GM23338 (cell line): ENCODE measurements around the gene CYRIA. TPM values are rescaled to one million over a fixed set of nuclear protein-coding genes. Genes with fewer than 3 reads are reported as not detected.

Experiments
- ATAC-seq: fragments of 200-7000 bp; cut with Tn5 transposase; 3 replicates; pipeline ENCODE4 v1.9.1; 2020
- DNase-seq: peaks from one replicate; pipeline ENCODE4 v3.0.0-alpha.2; 2015; ENCODE audit warnings: low spot score
- H2AFZ ChIP-seq: fragments of 200-600 bp; sonication (generic); 2 replicates; pipeline ENCODE4 v1.8.0; 2016; ENCODE audit warnings: antibody characterized with exemption, mild to moderate bottlenecking, moderate library complexity
- H3F3A ChIP-seq: fragments of 200-600 bp; sonication (generic); replicated peaks from 2 replicates; pipeline ENCODE4 v1.8.0; 2017; ENCODE audit warnings: antibody characterized with exemption, mixed run types, low read depth
- H3K27ac ChIP-seq: fragments of 200-600 bp; sonication (generic); 2 replicates; pipeline ENCODE4 v1.6.1; 2016; ENCODE audit warnings: low read depth
- H3K27me3 ChIP-seq: fragments of 200-600 bp; sonication (generic); 2 replicates; pipeline ENCODE4 v1.8.0; 2016; ENCODE audit warnings: mild to moderate bottlenecking, mixed run types, moderate library complexity; ENCODE audit not compliant: insufficient read depth
- H3K36me3 ChIP-seq: fragments of 200-600 bp; sonication (generic); 2 replicates; pipeline ENCODE4 v1.8.0; 2016; ENCODE audit warnings: mild to moderate bottlenecking; ENCODE audit not compliant: insufficient read depth
- H3K4me1 ChIP-seq: fragments of 200-600 bp; sonication (generic); 2 replicates; pipeline ENCODE4 v1.8.0; 2016; ENCODE audit warnings: mild to moderate bottlenecking, moderate library complexity; ENCODE audit not compliant: insufficient read depth
- H3K4me2 ChIP-seq: fragments of 200-600 bp; sonication (generic); 2 replicates; pipeline ENCODE4 v1.7.1; 2017; ENCODE audit warnings: mixed run types
- H3K4me3 ChIP-seq: fragments of 200-600 bp; sonication (generic); 2 replicates; pipeline ENCODE4 v1.6.1; 2016; ENCODE audit warnings: mixed run types
- H3K79me2 ChIP-seq: fragments of 200-600 bp; sonication (generic); replicated peaks from 2 replicates; pipeline ENCODE4 v1.8.0; 2017; ENCODE audit warnings: mild to moderate bottlenecking; ENCODE audit not compliant: insufficient read depth
- H3K9me2 ChIP-seq: fragments of 200-600 bp; sonication (generic); 2 replicates; pipeline ENCODE4 v1.8.0; 2017; ENCODE audit not compliant: insufficient read depth
- H4K20me1 ChIP-seq: fragments of 200-600 bp; sonication (generic); replicated peaks from 2 replicates; pipeline ENCODE4 v1.8.0; 2017; ENCODE audit warnings: mild to moderate bottlenecking; ENCODE audit not compliant: insufficient read depth
- H3K27ac Mint-ChIP-seq: 2 replicates; pipeline ENCODE4 v1.8.0; 2020; ENCODE audit warnings: inconsistent platforms, mild to moderate bottlenecking, moderate library complexity, mixed read lengths
- H3K27me3 Mint-ChIP-seq: 3 replicates; pipeline ENCODE4 v1.8.0; 2022; ENCODE audit warnings: low read depth, mild to moderate bottlenecking, moderate library complexity, mixed read lengths, inconsistent platforms; ENCODE audit not compliant: insufficient read depth, poor library complexity
- H3K36me3 Mint-ChIP-seq: 3 replicates; pipeline ENCODE4 v1.8.0; 2021; ENCODE audit warnings: low read depth, mild to moderate bottlenecking, inconsistent platforms, moderate library complexity, mixed read lengths
- H3K4me1 Mint-ChIP-seq: 3 replicates; pipeline ENCODE4 v1.8.0; 2020; ENCODE audit warnings: mild to moderate bottlenecking, inconsistent platforms, mixed read lengths
- H3K4me3 Mint-ChIP-seq: 3 replicates; pipeline ENCODE4 v1.8.0; 2021; ENCODE audit warnings: moderate library complexity, mild to moderate bottlenecking, inconsistent platforms, mixed read lengths
- H3K9me3 Mint-ChIP-seq: 3 replicates; pipeline ENCODE4 v1.8.0; 2020; ENCODE audit warnings: moderate library complexity, mild to moderate bottlenecking, inconsistent platforms, mixed read lengths
- CREB1 ChIP-seq: fragments of 250-450 bp; sonication (Bioruptor Pico); IDR thresholded peaks from 2 replicates; pipeline ENCODE4 v1.5.0; 2020; ENCODE audit warnings: low read depth, mild to moderate bottlenecking, moderate library complexity
- CTCF ChIP-seq, 2 experiments: fragments of 200-600 bp in 1 of 2; sonication (generic) in 1 of 2; conservative IDR thresholded peaks; 2 replicates each; pipeline versions ENCODE4 v1.5.1 to v1.6.1; 2016 to 2017; ENCODE audit warnings: antibody characterized with exemption in 2 of 2, low read depth in 2 of 2, mild to moderate bottlenecking in 2 of 2, moderate library complexity in 1 of 2
- ETS1 ChIP-seq: IDR thresholded peaks from 2 replicates; pipeline ENCODE4 v1.6.1; 2016; ENCODE audit warnings: antibody characterized with exemption
- EZH2 ChIP-seq: fragments of 200-600 bp; sonication (generic); IDR thresholded peaks from one replicate; pipeline ENCODE4 v1.8.0; 2017; ENCODE audit warnings: antibody characterized with exemption, mild to moderate bottlenecking, low read depth; ENCODE audit not compliant: unreplicated experiment
- EZH2phosphoT487 ChIP-seq: fragments of 200-600 bp; sonication (generic); IDR thresholded peaks from one replicate; pipeline ENCODE4 v1.8.1; 2018; ENCODE audit warnings: antibody characterized with exemption; ENCODE audit not compliant: unreplicated experiment
- JUNB ChIP-seq: IDR thresholded peaks from one replicate; pipeline ENCODE4 v1.6.1; 2016; ENCODE audit warnings: antibody characterized with exemption; ENCODE audit not compliant: unreplicated experiment
- NANOG ChIP-seq: IDR thresholded peaks from 2 replicates; pipeline ENCODE4 v1.6.1; 2016; ENCODE audit warnings: antibody characterized with exemption, borderline replicate concordance
- POLR2AphosphoS5 ChIP-seq: IDR thresholded peaks from 2 replicates; pipeline ENCODE4 v1.6.1; 2016; ENCODE audit warnings: antibody characterized with exemption, low read depth
- REST ChIP-seq: IDR thresholded peaks from one replicate; pipeline ENCODE4 v1.6.1; 2018; ENCODE audit warnings: antibody characterized with exemption; ENCODE audit not compliant: unreplicated experiment
- ZNF114 ChIP-seq: fragments of 250-450 bp; sonication (Bioruptor Pico); IDR thresholded peaks from 2 replicates; pipeline ENCODE4 v1.5.0; 2020; ENCODE audit warnings: mild to moderate bottlenecking, moderate library complexity
- polyA plus RNA-seq: library from polyadenylated mRNA; unstranded; fragments of >200 nt; fragmentation: Nextera tagmentation; extraction: Ambion mirVana; gene quantifications from 2 replicates; pipeline ENCODE4 v1.2.1, GENCODE V29; 2016
- total RNA-seq: library from RNA; depleted of rRNA; stranded (reverse); fragments of >200 nt; shearing (Covaris generic); gene quantifications from 2 replicates; pipeline ENCODE4 v1.2.3, GENCODE V29; 2014

Gene CYRIA
- total and polyA plus RNA-seq, 2 experiments from 2014 or later = 3.0 to 5.3 TPM

- Histone ChIP-seq H3K79me2 (no peaks in the 10 kb centered on the region), H3K4me2 (no peak overlapping the region), H2AFZ (no peak overlapping the region), H3K4me1 (no peaks in the 10 kb centered on the region), H3K27me3 (no peaks in the 10 kb centered on the region), H3K9me2 (no peaks in the 10 kb centered on the region; the same call in 1 of the 2 replicates), H3K27ac (no peak overlapping the region), H3F3A (no peaks in the 10 kb centered on the region), H3K36me3 (no peaks in the 10 kb centered on the region), H4K20me1 (no peaks in the 10 kb centered on the region), H3K4me3 (no peak overlapping the region)
- ATAC-seq (no peak), DNase-seq (no peak)
- TF ChIP-seq ZNF114 (no peak), CREB1 (CRISPR knock-in tag) (no peak), ETS1 (no peak), EZH2phosphoT487 (no peak), NANOG (no peak), JUNB (no peak)
- Mint-ChIP-seq H3K27ac (no peak overlapping the region), H3K27me3 (no peaks in the 10 kb centered on the region), H3K4me1 (no peaks in the 10 kb centered on the region), H3K4me3 (no peak overlapping the region), H3K9me3 (no peaks in the 10 kb centered on the region), H3K36me3 (no peaks in the 10 kb centered on the region)
These were observed 44.1 kb upstream of the CYRIA start for GRCh38 chr2:16709769-16710168.

- no peaks in the 10 kb centered on the region for H3K36me3 ChIP-seq
- Mint-ChIP-seq H3K4me1 (no peaks in the 10 kb centered on the region), H3K27ac (no peak overlapping the region), H3K4me3 (no peak overlapping the region), H3K27me3 (no peaks in the 10 kb centered on the region), H3K36me3 (no peaks in the 10 kb centered on the region), H3K9me3 (no peaks in the 10 kb centered on the region)
- no peaks in the 10 kb centered on the region for H3K79me2 ChIP-seq
- no peaks in the 10 kb centered on the region for H4K20me1 ChIP-seq
- H3K4me2 ChIP-seq = no peak overlapping the region
- no peak overlapping the region for H3K27ac ChIP-seq
- H3K4me1 ChIP-seq = no peaks in the 10 kb centered on the region
- no peak for TF ChIP-seq CTCF (conservative IDR thresholded peaks at IDR 0.05; ENCODE audit: low read depth in 2 of 2)
- no peak for TF ChIP-seq REST
- no peak for TF ChIP-seq ZNF114
- TF ChIP-seq CREB1 (CRISPR knock-in tag) = no peak
- no peak for TF ChIP-seq ETS1
- TF ChIP-seq JUNB = no peak
- TF ChIP-seq POLR2AphosphoS5 = no peak
- no peak for TF ChIP-seq EZH2
- H3K9me2 ChIP-seq = no peaks in the 10 kb centered on the region; the same call in 1 of the 2 replicates
- H2AFZ ChIP-seq = no peak overlapping the region
- no peak for DNase-seq
- no peak overlapping the region for H3K4me3 ChIP-seq
- H3K27me3 ChIP-seq = no peaks in the 10 kb centered on the region
- H3F3A ChIP-seq = no peaks in the 10 kb centered on the region
- no peak for ATAC-seq
These were observed 42.5 kb upstream of the CYRIA start for GRCh38 chr2:16708173-16708572.
